HG02884 (cell line): ENCODE results near the gene RBMX2.

Source experiments
- ATAC-seq: cut with Tn5 transposase; IDR thresholded peaks from one replicate; pipeline ENCODE4 v1.9.1; 2021; ENCODE audit warnings: mild to moderate bottlenecking, moderate library complexity; ENCODE audit not compliant: unreplicated experiment

RBMX2 gene

DNA sequence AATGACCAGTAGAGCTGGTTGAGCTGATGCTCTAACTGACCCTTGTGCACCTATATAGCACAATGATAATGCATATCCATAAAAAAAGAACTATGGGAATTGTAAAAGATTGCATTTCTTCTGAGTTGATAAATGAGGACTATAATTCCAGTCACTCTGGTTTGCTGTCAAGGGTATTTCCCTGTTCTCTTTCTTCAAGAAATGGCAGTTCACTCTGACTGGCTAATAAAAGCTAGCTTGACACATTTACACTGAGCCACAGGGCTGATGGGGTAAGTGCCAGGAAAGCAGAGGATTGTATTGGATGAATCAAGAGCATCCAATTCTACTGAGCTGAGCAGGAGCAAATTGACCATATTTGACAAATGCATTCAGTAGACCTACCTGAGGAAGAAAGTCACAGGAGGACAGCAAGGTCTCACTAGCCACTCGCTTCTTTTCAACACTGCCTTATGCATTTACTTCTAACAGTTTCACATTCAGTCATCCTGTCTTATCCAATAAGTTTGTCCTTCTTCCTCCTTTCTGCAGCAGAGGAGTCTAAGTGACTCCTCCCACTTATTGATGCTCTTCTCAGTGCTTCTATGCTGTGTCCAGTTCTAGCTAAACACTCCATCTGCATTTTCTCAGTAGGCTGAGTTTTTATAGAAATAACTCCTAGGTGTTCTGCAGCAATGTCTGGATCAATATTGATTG is 43.0 kb downstream of the RBMX2 start:
- no peak for ATAC-seq

DNA sequence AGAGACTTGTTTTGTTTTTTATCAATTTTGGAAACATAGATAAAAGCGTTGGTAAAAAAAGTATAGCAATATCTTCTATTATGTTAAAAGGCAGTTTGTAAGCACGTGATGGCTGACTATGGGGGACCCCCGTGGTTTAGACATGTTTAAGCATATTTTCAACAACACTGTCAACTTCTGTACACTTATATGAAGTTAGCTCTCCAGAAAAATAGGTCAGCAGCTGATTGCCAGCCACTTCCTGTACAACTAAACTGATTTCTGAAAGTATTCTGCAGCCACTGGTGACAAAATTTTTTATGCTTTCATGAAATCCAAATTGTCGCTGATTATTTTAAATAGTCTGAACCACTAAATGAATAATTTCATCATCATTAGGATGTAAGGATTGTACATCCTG is 45.2 kb downstream of the RBMX2 start:
- no peak for ATAC-seq
